ENCODE data around the gene C6orf47. TPM values are rescaled to one million over a fixed set of nuclear protein-coding genes. Genes with fewer than 3 reads are reported as not detected.

Gene C6orf47
- total and polyA plus RNA-seq, 2 of the 13 experiments (the other 11 are each of a cell fraction or from before 2014, with no cell fraction given), result 1.7 to 18.1 TPM

DNA sequence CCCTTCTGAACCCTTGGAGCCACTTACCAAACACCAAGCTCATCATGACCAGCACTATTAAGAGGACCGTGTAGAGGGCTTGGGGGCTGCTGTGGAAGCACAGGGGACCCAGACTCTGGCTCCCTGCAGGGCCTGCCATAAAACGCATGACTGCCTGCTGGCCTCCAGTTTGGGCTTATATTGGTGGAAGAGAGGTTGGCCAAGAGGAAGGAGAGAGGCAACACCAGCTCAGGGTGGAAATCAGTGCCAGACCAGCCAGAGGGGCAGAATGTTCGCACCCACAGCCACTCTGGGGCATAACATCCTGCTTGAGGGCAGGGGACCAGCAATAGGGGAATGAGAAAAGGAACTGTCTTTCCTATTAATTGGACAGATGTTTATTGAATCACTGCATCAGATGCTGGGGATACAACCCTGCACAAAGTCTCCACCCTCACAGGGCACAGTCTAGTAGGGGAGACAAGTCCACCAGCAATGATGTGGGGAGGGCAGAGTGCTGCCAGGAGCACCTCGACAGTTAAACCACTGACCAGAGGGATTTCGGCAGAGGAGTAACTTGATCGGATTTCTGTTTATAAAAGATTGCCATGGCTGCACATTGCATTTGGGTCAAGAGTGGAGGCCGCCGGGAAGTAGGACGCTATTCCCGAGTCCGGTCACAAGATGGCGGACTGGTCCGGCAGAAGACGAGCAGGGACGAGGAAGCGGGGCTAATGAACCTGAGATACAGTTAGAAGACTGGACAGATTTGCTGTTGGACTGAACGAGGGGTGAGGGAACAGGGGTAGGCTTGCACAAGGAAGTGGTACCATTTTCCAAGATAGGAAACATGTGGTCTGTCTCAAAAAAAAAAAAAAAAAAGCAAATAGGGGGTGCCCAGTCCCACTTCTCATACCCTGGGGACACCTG, 19.9 kb upstream of the C6orf47 start, which contains the start of gene LY6G5C (continued):
- TF ChIP-seq XRCC5 (optimal IDR thresholded peaks at IDR 0.05; ENCODE audit: low read length) (peak; percentile 34), ZNF556 (CRISPR knock-in tag; IDR thresholded peaks at IDR 0.05; ENCODE audit: borderline replicate concordance) (no peak; the same call in 1 of the 2 replicates), ERF (CRISPR knock-in tag; IDR thresholded peaks at IDR 0.05) (peak; percentile 75), ZNF431 (CRISPR knock-in tag; IDR thresholded peaks at IDR 0.05; ENCODE audit: borderline replicate concordance, low read depth) (no peak), HNF1A (IDR thresholded peaks at IDR 0.05; ENCODE audit: low read depth) (no peak), HNF1A (CRISPR knock-in tag; IDR thresholded peaks at IDR 0.05; ENCODE audit: borderline replicate concordance) (no peak), HDAC2 (CRISPR knock-in tag; IDR thresholded peaks at IDR 0.05) (peak; percentile 47; the same call in 1 of the 2 replicates), SRF (IDR thresholded peaks at IDR 0.05; ENCODE audit: low read depth, low read length) (no peak), SMC3 (IDR thresholded peaks at IDR 0.05; ENCODE audit: low read length) (peak; percentile 92), SAP130 (CRISPR knock-in tag; IDR thresholded peaks at IDR 0.05; ENCODE audit: low read depth) (peak; percentile 70), DPF2 (CRISPR knock-in tag; IDR thresholded peaks at IDR 0.05; ENCODE audit: borderline replicate concordance, low read depth) (no peak), ZNF501 (CRISPR knock-in tag; IDR thresholded peaks at IDR 0.05) (peak; percentile 75; the same call in 1 of the 2 replicates), ZNF530 (CRISPR knock-in tag; IDR thresholded peaks at IDR 0.05; ENCODE audit: low read depth) (no peak), ZFP82 (CRISPR knock-in tag; IDR thresholded peaks at IDR 0.05; ENCODE audit: borderline replicate concordance) (no peak), THRA (CRISPR knock-in tag; IDR thresholded peaks at IDR 0.05; ENCODE audit: borderline replicate concordance) (no peak), SRSF1 (optimal IDR thresholded peaks at IDR 0.05; ENCODE audit: low read depth, low read length) (no peak), CCDC6 (CRISPR knock-in tag; IDR thresholded peaks at IDR 0.05) (no peak), ETV5 (CRISPR knock-in tag; IDR thresholded peaks at IDR 0.05; ENCODE audit: borderline replicate concordance) (peak; percentile 5; the same call in 1 of the 2 replicates), FOSL2 (CRISPR knock-in tag; IDR thresholded peaks at IDR 0.05) (peak; percentile 30; the same call in 1 of the 2 replicates)
- TF ChIP-seq, protein P1, sequence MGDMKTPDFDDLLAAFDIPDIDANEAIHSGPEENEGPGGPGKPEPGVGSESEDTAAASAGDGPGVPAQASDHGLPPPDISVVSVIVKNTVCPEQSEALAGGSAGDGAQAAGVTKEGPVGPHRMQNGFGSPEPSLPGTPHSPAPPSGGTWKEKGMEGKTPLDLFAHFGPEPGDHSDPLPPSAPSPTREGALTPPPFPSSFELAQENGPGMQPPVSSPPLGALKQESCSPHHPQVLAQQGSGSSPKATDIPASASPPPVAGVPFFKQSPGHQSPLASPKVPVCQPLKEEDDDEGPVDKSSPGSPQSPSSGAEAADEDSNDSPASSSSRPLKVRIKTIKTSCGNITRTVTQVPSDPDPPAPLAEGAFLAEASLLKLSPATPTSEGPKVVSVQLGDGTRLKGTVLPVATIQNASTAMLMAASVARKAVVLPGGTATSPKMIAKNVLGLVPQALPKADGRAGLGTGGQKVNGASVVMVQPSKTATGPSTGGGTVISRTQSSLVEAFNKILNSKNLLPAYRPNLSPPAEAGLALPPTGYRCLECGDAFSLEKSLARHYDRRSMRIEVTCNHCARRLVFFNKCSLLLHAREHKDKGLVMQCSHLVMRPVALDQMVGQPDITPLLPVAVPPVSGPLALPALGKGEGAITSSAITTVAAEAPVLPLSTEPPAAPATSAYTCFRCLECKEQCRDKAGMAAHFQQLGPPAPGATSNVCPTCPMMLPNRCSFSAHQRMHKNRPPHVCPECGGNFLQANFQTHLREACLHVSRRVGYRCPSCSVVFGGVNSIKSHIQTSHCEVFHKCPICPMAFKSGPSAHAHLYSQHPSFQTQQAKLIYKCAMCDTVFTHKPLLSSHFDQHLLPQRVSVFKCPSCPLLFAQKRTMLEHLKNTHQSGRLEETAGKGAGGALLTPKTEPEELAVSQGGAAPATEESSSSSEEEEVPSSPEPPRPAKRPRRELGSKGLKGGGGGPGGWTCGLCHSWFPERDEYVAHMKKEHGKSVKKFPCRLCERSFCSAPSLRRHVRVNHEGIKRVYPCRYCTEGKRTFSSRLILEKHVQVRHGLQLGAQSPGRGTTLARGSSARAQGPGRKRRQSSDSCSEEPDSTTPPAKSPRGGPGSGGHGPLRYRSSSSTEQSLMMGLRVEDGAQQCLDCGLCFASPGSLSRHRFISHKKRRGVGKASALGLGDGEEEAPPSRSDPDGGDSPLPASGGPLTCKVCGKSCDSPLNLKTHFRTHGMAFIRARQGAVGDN (CRISPR knock-in tag; IDR thresholded peaks at IDR 0.05), result peak; percentile 29; the same call in 1 of the 2 replicates

Measured in HepG2 (cell line).